SJSA1 (cell line): Measurements from ENCODE around the gene EHD4. TPM values are rescaled to one million over a fixed set of nuclear protein-coding genes. Genes with fewer than 3 reads are reported as not detected.

Experiments used
- DNase-seq, 2 experiments: peaks; one replicate each; pipeline ENCODE4 v3.0.0-alpha.2; 2015 to 2020; ENCODE audit warnings: low spot score in 2 of 2, low read depth in 1 of 2
- H3K27ac ChIP-seq: fragments of 250-450 bp; sonication (Bioruptor Pico); 2 replicates; pipeline ENCODE4 v1.5.1; 2020; ENCODE audit warnings: mild to moderate bottlenecking, moderate library complexity
- H3K27me3 ChIP-seq: fragments of 250-450 bp; sonication (Bioruptor Pico); replicated peaks from 2 replicates; pipeline ENCODE4 v1.5.1; 2020; ENCODE audit warnings: mild to moderate bottlenecking, moderate library complexity
- H3K36me3 ChIP-seq: fragments of 250-450 bp; sonication (Bioruptor Pico); 2 replicates; pipeline ENCODE4 v1.5.1; 2020; ENCODE audit warnings: mild to moderate bottlenecking
- H3K4me1 ChIP-seq: fragments of 250-450 bp; sonication (Bioruptor Pico); replicated peaks from 2 replicates; pipeline ENCODE4 v1.6.1; 2021; ENCODE audit warnings: mild to moderate bottlenecking
- H3K4me3 ChIP-seq: fragments of 250-450 bp; sonication (Bioruptor Pico); 2 replicates; pipeline ENCODE4 v1.5.1; 2020; ENCODE audit warnings: mild to moderate bottlenecking
- H3K9me3 ChIP-seq: fragments of 250-450 bp; sonication (Bioruptor Pico); replicated peaks from 2 replicates; pipeline ENCODE4 v1.5.1; 2020; ENCODE audit warnings: mild to moderate bottlenecking
- total RNA-seq: library from RNA; depleted of rRNA; stranded (reverse); fragments of >200 nt; shearing (Covaris generic); gene quantifications from 2 replicates; pipeline ENCODE4 v1.2.3, GENCODE V29; 2014

EHD4 gene
- total RNA-seq, 1 experiment from 2014 or later: 26.8 TPM

GRCh38 chr15:42002333-42002732 is 30.0 kb upstream of the EHD4 start:
- no peaks in the 10 kb centered on the region for H3K9me3 ChIP-seq
- no peaks in the 10 kb centered on the region for H3K4me1 ChIP-seq
- H3K36me3 ChIP-seq: no peaks in the 10 kb centered on the region
- DNase-seq: no peak
- no peak overlapping the region for H3K27ac ChIP-seq
- H3K27me3 ChIP-seq: peaks cover 11% of the 10 kb centered on the region
- no peak overlapping the region for H3K4me3 ChIP-seq

GRCh38 chr15:42001236-42001635 is 28.9 kb upstream of the EHD4 start:
- Histone ChIP-seq H3K9me3 (no peaks in the 10 kb centered on the region), H3K27ac (no peak overlapping the region), H3K36me3 (no peaks in the 10 kb centered on the region), H3K4me1 (no peaks in the 10 kb centered on the region), H3K27me3 (peaks cover 11% of the 10 kb centered on the region), H3K4me3 (no peak overlapping the region)
- no peak for DNase-seq

GRCh38 chr15:41999290-42000285 is 27.2 kb upstream of the EHD4 start:
- H3K27ac ChIP-seq: no peak overlapping the region
- H3K9me3 ChIP-seq: no peaks in the 10 kb centered on the region
- no peak for DNase-seq
- H3K27me3 ChIP-seq: peaks cover 11% of the 10 kb centered on the region
- H3K4me1 ChIP-seq: no peaks in the 10 kb centered on the region
- H3K4me3 ChIP-seq: no peak overlapping the region
- no peaks in the 10 kb centered on the region for H3K36me3 ChIP-seq

- Histone ChIP-seq H3K9me3 (no peaks in the 10 kb centered on the region), H3K27me3 (peaks cover 8% of the 10 kb centered on the region; the same call in 1 of the 2 replicates), H3K27ac (no peak overlapping the region), H3K4me3 (no peak overlapping the region), H3K36me3 (no peaks in the 10 kb centered on the region), H3K4me1 (no peaks in the 10 kb centered on the region)
- no peak for DNase-seq
Observed at GRCh38 chr15:41997845-41998244, 25.5 kb upstream of the EHD4 start.

GRCh38 chr15:41996921-41997592 is 24.7 kb upstream of the EHD4 start:
- Histone ChIP-seq H3K9me3 (no peaks in the 10 kb centered on the region), H3K4me1 (no peaks in the 10 kb centered on the region), H3K27me3 (peaks cover 8% of the 10 kb centered on the region; the same call in 1 of the 2 replicates), H3K36me3 (no peaks in the 10 kb centered on the region), H3K27ac (no peak overlapping the region), H3K4me3 (no peak overlapping the region)
- DNase-seq: no peak

- no peak overlapping the region for H3K27ac ChIP-seq
- DNase-seq: no peak
- H3K4me3 ChIP-seq: no peak overlapping the region
- H3K36me3 ChIP-seq: no peaks in the 10 kb centered on the region
- H3K9me3 ChIP-seq: no peaks in the 10 kb centered on the region
- H3K4me1 ChIP-seq: no peaks in the 10 kb centered on the region
- peaks cover 3% of the 10 kb centered on the region; the same call in 1 of the 2 replicates for H3K27me3 ChIP-seq
Observed at GRCh38 chr15:41996376-41996775, 24.0 kb upstream of the EHD4 start.

- no peak overlapping the region for H3K27ac ChIP-seq
- H3K36me3 ChIP-seq: no peaks in the 10 kb centered on the region
- no peaks in the 10 kb centered on the region for H3K4me1 ChIP-seq
- no peak overlapping the region for H3K4me3 ChIP-seq
- DNase-seq: no peak
- H3K27me3 ChIP-seq: no peaks in the 10 kb centered on the region
- H3K9me3 ChIP-seq: no peaks in the 10 kb centered on the region
Observed at GRCh38 chr15:41995476-41995855, 23.1 kb upstream of the EHD4 start.

GRCh38 chr15:41994772-41995475 is 22.6 kb upstream of the EHD4 start:
- Histone ChIP-seq H3K27me3 (no peaks in the 10 kb centered on the region), H3K36me3 (no peaks in the 10 kb centered on the region), H3K9me3 (no peaks in the 10 kb centered on the region), H3K4me1 (no peaks in the 10 kb centered on the region), H3K27ac (no peak overlapping the region), H3K4me3 (no peak overlapping the region)
- DNase-seq: no peak

- Histone ChIP-seq H3K27ac (no peak overlapping the region), H3K4me3 (no peak overlapping the region), H3K9me3 (no peaks in the 10 kb centered on the region), H3K4me1 (no peaks in the 10 kb centered on the region), H3K27me3 (no peaks in the 10 kb centered on the region), H3K36me3 (no peaks in the 10 kb centered on the region)
- DNase-seq: no peak
Observed at GRCh38 chr15:41994171-41994650, 21.9 kb upstream of the EHD4 start.

GRCh38 chr15:41993472-41994170 is 21.3 kb upstream of the EHD4 start:
- no peaks in the 10 kb centered on the region for H3K27me3 ChIP-seq
- H3K27ac ChIP-seq: no peak overlapping the region
- no peaks in the 10 kb centered on the region for H3K4me1 ChIP-seq
- no peaks in the 10 kb centered on the region for H3K36me3 ChIP-seq
- no peaks in the 10 kb centered on the region for H3K9me3 ChIP-seq
- H3K4me3 ChIP-seq: no peak overlapping the region
- no peak for DNase-seq

GRCh38 chr15:41992803-41993190 is 20.4 kb upstream of the EHD4 start:
- Histone ChIP-seq H3K27ac (no peak overlapping the region), H3K4me3 (no peak overlapping the region), H3K4me1 (no peaks in the 10 kb centered on the region), H3K9me3 (no peaks in the 10 kb centered on the region), H3K36me3 (no peaks in the 10 kb centered on the region), H3K27me3 (no peaks in the 10 kb centered on the region)
- DNase-seq: no peak

GRCh38 chr15:41992151-41992802 is 19.9 kb upstream of the EHD4 start:
- no peaks in the 10 kb centered on the region for H3K27me3 ChIP-seq
- no peaks in the 10 kb centered on the region for H3K9me3 ChIP-seq
- H3K4me3 ChIP-seq: no peak overlapping the region

GRCh38 chr15:41990691-41991090 is 18.3 kb upstream of the EHD4 start:
- H3K27me3 ChIP-seq: no peaks in the 10 kb centered on the region
- H3K4me3 ChIP-seq: no peak overlapping the region
- no peaks in the 10 kb centered on the region for H3K9me3 ChIP-seq
- DNase-seq: no peak
- no peak overlapping the region for H3K27ac ChIP-seq
- no peaks in the 10 kb centered on the region for H3K4me1 ChIP-seq
- no peaks in the 10 kb centered on the region for H3K36me3 ChIP-seq

More at GRCh38 chr15:41992151-41992802, 19.9 kb upstream of the EHD4 start:
- Histone ChIP-seq H3K36me3 (no peaks in the 10 kb centered on the region), H3K27ac (no peak overlapping the region), H3K4me1 (no peaks in the 10 kb centered on the region)
- DNase-seq: no peak
